ENCODE data around the gene FBRSL1.

FBRSL1 gene

DNA sequence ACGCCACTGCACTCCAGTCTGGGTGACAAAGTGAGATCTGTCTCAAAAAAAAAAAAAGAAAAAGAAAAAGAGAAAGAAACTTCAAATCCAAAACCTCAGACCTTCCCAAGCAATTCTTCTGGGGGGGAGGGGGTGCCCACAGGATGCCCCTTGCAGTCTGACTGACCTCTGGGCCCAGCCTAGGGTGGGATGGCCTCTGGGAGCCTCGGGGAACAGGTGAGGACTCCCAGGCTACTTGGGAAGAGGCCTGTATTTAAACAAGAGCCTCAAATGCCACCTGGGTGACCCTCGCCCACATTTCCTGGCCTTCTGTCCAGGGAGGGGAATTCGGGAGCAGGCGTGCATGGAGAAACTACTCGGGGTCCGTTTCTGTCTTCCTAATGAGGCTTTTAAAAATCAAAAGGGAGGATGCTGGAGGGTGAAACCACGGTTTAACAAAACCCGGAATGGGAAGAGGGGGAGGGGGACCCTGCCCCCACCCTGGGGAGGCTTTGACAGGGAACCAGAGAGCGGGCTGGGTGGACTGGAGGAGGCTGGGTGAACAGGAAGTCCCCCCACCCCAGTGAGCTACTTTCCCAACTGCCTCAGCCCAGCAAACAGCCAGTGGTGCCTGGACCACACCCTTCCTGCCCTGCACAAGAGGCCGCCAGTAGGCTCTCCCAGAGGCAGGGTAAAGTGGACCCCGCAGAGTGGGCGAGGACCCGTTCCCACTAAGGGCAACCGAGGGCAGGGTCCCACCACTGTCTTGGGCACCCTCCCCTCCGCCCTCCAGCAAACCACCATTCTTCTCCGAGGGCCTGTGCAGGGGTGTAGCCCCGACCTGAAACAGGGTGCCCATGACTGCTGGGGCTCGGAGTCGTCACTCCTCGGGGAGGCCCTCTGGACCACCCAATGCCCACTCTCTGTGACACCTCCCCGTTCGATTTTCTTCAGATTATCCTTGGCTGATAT is 1.5 kb upstream of the FBRSL1 start:
- TF ChIP-seq, protein P1, sequence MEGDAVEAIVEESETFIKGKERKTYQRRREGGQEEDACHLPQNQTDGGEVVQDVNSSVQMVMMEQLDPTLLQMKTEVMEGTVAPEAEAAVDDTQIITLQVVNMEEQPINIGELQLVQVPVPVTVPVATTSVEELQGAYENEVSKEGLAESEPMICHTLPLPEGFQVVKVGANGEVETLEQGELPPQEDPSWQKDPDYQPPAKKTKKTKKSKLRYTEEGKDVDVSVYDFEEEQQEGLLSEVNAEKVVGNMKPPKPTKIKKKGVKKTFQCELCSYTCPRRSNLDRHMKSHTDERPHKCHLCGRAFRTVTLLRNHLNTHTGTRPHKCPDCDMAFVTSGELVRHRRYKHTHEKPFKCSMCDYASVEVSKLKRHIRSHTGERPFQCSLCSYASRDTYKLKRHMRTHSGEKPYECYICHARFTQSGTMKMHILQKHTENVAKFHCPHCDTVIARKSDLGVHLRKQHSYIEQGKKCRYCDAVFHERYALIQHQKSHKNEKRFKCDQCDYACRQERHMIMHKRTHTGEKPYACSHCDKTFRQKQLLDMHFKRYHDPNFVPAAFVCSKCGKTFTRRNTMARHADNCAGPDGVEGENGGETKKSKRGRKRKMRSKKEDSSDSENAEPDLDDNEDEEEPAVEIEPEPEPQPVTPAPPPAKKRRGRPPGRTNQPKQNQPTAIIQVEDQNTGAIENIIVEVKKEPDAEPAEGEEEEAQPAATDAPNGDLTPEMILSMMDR (conservative IDR thresholded peaks at IDR 0.05), result no peak
- H3K27ac ChIP-seq, result no peak overlapping the region

DNA sequence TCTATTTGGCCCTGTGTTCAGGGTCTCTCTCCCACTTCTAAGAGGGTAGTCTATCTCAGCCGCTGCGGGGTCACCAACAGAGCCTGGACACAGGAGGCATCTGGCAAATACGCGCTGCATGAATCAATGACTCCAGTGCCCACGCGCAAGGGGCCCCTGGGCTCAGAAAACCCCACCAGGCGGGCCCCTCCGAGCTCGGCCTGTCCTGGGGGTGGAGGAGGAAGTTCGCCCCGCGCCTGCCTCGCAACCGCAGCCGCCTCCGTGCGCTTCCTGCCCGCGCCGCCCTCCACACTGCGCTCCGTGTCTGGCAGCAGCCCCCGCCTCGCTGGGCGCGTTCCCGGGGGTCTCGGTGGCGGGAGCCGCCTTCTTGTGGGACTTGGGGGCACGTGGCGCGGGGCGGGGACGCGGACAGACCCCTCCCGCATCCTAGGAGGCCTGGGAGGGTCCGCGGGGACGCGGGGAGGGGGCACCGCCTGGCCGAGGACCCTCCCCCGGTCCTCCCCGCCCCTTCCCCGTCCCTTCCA is 811 bp upstream of the FBRSL1 start:
- TF ChIP-seq, protein P1 (conservative IDR thresholded peaks at IDR 0.05), result no peak
- H3K27ac ChIP-seq, result peak overlapping the region; percentile 59; the same call in 1 of the 2 replicates

DNA sequence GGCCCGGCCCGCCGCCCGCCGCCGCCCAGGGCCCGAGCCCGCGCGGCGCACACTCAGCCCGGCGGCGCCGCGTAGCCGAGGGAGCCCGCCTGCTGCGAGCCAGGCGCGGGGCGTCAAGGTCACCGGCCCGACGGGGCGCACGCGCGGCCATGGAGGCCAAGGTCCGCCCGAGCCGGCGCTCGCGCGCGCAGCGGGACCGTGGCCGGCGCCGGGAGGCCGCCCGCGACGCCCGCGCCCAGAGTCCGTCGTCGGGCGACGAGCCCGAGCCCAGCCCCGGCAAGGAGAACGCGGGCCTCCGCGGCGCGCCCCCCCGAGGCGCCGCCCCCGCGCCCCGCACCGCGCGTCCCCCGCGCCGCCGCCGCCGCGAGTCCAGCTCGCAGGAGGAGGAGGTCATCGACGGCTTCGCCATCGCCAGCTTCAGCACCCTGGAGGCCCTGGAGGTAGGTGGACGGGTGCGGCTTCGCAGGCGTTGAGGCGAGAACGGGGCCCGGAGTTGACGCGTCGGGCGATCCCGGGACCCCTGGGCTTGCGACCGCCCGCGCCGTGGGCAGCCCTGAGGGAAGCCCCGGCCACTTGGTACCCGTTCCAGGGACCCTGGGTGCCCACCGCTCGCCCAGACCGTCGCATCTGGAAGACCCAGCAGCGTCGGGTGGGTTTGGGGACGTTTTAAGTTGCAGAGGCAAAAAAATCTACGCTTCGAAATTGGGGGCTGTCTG is 629 bp downstream of the FBRSL1 start:
- TF ChIP-seq, protein P1 (conservative IDR thresholded peaks at IDR 0.05), result no peak
- peak overlapping the region; percentile 98 for H3K27ac ChIP-seq

DNA sequence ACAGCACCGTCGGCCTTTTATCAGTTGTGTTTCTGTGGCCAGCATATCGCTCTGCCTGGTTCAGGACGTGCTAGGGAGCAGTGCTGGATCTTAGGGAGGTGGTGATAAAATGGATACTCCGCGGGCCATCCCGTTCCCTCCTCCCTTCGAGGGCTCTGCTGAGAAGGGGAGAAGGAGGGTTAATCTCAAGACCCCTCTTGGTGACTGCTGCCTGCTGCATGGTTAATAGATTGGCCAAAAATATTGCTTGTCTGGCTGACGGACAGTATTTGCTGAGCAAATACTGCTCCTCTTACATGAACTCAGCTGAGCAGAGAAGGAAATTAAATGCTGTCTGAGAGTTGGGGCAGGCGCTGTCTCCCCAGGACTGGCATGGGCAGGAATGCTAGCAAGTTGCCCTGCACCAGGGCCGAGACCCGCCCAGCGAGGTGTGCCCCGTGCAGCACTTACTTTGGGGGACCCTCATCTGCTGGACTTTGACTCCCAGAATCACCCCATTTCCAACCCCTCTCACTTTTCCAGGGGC is 1.2 kb downstream of the FBRSL1 start:
- peak overlapping the region; percentile 98 for H3K27ac ChIP-seq
- TF ChIP-seq, protein P1 (conservative IDR thresholded peaks at IDR 0.05), result no peak

DNA sequence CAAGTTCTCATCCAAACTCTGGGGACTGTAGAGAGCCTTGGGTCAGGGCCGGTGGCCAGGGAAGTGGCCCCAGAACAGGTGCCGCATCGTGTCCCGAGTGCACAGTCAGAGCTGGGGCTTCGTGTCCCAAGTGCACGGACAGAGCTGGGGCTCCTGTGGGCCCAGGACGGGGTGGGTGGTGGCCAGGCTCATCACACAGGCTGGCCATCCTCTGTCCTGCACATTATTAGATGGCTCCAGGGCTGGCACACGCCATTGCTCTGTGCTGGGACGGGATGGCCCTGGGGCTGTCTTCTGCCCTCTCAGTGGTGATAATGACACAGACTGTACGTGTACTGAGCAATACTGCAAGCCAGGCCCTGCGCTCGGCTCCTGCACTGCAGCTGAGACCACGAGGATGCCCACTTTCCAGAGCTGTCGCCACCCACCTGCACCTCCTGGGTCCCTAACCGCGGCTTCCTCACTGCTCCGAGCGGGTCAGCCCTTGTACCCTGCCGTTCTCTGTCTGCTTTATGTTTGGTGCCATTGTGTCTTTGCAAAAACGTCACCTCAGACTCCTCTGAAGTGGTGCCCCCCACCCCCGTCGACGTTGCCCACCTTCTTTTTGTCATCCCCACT is 1.9 kb downstream of the FBRSL1 start:
- TF ChIP-seq, protein P1 (conservative IDR thresholded peaks at IDR 0.05), result no peak
- peak overlapping the region; percentile 98 for H3K27ac ChIP-seq

DNA sequence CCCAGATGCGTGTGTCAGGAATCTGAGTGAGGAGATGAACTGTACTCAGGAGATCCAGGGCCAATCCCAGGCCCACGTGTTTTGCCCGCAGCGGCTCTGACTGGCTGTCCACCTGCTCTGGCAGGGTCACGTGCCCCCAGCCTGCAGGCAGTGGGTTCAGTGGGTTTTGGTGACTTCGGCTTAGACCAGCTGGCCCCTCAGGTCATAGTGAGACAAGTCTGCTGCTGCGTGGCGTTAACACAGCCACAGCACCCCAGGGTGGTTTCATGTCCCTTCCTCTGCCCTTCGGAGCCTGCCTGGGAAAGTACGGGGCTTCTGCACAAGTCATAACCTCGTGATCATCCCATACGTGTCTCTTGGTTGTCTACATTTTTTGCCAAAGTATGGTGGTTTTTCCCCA is 2.6 kb downstream of the FBRSL1 start:
- TF ChIP-seq, protein P1 (conservative IDR thresholded peaks at IDR 0.05), result no peak
- H3K27ac ChIP-seq, result peak overlapping the region; percentile 98
